Measurements from ENCODE around the gene COG4. TPM values are rescaled to one million over a fixed set of nuclear protein-coding genes. Genes with fewer than 3 reads are reported as not detected.

Gene COG4
- total and polyA plus RNA-seq, 2 experiments from 2014 or later: 28.8 to 38.1 TPM

DNA sequence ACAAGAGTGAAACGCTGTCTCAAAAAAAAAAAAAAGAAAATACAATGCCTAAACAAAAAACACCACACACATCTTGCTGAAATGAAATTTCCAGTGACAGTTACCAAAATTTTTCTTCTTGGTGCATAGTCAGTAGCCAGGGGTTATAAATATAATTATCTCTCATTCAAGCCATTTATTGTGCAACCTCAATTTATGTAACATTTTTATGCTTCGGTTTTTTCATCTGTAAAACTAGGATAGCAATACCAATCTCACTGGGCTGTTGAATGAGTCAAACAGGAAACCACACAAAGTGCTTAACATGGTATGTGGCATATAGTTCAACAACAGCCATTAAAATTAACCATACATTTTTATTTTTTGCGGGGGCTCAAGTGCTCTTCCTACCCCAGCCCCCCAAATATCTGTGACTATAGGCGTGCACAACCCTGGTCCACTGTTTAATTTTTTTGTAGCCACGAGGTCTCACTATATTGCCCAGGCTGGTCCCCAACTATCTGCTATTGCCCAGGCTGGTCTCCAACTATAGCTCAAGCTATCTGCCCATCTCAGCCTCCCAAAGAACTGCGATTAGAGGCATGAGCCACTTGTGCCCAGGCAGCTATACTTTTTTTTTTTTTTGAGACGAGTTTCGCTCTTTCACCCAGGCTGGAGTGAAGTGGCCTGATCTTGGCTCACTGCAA is 2.6 kb downstream of the COG4 start (continued):
- TF ChIP-seq, protein P1, sequence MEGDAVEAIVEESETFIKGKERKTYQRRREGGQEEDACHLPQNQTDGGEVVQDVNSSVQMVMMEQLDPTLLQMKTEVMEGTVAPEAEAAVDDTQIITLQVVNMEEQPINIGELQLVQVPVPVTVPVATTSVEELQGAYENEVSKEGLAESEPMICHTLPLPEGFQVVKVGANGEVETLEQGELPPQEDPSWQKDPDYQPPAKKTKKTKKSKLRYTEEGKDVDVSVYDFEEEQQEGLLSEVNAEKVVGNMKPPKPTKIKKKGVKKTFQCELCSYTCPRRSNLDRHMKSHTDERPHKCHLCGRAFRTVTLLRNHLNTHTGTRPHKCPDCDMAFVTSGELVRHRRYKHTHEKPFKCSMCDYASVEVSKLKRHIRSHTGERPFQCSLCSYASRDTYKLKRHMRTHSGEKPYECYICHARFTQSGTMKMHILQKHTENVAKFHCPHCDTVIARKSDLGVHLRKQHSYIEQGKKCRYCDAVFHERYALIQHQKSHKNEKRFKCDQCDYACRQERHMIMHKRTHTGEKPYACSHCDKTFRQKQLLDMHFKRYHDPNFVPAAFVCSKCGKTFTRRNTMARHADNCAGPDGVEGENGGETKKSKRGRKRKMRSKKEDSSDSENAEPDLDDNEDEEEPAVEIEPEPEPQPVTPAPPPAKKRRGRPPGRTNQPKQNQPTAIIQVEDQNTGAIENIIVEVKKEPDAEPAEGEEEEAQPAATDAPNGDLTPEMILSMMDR (conservative IDR thresholded peaks at IDR 0.05; ENCODE audit: low read depth in 2 of 2): no peak
- TF ChIP-seq, protein P2, sequence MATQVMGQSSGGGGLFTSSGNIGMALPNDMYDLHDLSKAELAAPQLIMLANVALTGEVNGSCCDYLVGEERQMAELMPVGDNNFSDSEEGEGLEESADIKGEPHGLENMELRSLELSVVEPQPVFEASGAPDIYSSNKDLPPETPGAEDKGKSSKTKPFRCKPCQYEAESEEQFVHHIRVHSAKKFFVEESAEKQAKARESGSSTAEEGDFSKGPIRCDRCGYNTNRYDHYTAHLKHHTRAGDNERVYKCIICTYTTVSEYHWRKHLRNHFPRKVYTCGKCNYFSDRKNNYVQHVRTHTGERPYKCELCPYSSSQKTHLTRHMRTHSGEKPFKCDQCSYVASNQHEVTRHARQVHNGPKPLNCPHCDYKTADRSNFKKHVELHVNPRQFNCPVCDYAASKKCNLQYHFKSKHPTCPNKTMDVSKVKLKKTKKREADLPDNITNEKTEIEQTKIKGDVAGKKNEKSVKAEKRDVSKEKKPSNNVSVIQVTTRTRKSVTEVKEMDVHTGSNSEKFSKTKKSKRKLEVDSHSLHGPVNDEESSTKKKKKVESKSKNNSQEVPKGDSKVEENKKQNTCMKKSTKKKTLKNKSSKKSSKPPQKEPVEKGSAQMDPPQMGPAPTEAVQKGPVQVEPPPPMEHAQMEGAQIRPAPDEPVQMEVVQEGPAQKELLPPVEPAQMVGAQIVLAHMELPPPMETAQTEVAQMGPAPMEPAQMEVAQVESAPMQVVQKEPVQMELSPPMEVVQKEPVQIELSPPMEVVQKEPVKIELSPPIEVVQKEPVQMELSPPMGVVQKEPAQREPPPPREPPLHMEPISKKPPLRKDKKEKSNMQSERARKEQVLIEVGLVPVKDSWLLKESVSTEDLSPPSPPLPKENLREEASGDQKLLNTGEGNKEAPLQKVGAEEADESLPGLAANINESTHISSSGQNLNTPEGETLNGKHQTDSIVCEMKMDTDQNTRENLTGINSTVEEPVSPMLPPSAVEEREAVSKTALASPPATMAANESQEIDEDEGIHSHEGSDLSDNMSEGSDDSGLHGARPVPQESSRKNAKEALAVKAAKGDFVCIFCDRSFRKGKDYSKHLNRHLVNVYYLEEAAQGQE (IDR thresholded peaks at IDR 0.05; ENCODE audit: unreplicated experiment): no peak
- TF ChIP-seq, protein P3, sequence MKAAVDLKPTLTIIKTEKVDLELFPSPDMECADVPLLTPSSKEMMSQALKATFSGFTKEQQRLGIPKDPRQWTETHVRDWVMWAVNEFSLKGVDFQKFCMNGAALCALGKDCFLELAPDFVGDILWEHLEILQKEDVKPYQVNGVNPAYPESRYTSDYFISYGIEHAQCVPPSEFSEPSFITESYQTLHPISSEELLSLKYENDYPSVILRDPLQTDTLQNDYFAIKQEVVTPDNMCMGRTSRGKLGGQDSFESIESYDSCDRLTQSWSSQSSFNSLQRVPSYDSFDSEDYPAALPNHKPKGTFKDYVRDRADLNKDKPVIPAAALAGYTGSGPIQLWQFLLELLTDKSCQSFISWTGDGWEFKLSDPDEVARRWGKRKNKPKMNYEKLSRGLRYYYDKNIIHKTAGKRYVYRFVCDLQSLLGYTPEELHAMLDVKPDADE (IDR thresholded peaks at IDR 0.05): no peak

DNA sequence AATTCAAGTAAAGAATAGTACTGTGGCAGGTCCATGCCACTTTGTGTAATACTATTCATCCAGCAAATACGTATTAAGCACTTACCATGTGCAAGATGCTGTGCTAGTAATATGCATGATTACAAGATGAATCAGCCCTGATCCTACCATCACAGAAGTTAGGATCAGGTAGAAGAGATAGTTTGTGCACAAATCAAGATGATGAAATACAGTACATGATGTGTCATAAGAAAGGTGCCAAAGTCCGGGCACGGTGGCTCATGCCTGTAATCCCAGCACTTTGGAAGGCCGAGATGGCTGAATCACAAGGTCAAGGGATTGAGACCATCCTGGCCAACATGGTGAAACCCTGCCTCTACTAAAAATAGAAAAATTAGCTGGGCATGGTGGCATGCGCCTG is 10.9 kb downstream of the COG4 start:
- peaks cover 56% of the 10 kb centered on the region for H3K36me3 Mint-ChIP-seq (ENCODE audit: low read depth)

DNA sequence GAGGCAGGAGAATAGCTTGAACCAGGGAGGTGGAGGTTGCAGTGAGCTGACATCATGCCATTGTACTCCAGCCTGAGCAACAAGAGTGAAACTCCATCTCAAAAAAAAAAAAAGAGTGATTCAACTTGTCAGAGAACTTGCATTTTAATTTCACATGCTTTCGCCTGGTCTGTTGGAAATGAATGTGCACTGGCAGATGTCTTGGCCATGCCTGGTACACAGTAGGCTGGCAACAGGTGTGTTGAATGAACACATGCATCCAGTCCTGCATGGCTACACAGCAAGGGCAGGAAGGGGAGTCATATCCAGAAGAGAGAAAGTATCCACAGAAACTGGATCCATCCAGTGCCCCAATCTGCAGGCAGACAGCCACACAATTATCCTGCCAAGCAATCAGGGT is 11.5 kb downstream of the COG4 start:
- Mint-ChIP-seq H3K4me3 (no peak overlapping the region), H3K27me3 (ENCODE audit: insufficient read depth, low read depth, poor library complexity) (peaks cover 5% of the 10 kb centered on the region), H3K9me3 (no peaks in the 10 kb centered on the region), H3K36me3 (ENCODE audit: low read depth) (peaks cover 55% of the 10 kb centered on the region), H3K4me1 (no peaks in the 10 kb centered on the region), H3K27ac (no peak overlapping the region)
- H3F3A ChIP-seq (replicated peaks; ENCODE audit: low read depth): peaks cover 13% of the 10 kb centered on the region; the same call in 1 of the 2 replicates
- DNase-seq (ENCODE audit: low spot score) (no peak), ATAC-seq (no peak)
- no peak overlapping the region for H3K4me2 ChIP-seq
- H3K4me1 ChIP-seq (ENCODE audit: insufficient read depth): no peaks in the 10 kb centered on the region
- TF ChIP-seq JUNB (IDR thresholded peaks at IDR 0.05; ENCODE audit: unreplicated experiment): no peak
- TF ChIP-seq EZH2 (IDR thresholded peaks at IDR 0.05; ENCODE audit: low read depth, unreplicated experiment): no peak
- TF ChIP-seq NANOG (IDR thresholded peaks at IDR 0.05; ENCODE audit: borderline replicate concordance): no peak
- TF ChIP-seq POLR2AphosphoS5 (IDR thresholded peaks at IDR 0.05; ENCODE audit: low read depth): no peak
- TF ChIP-seq, protein P3 (IDR thresholded peaks at IDR 0.05): no peak
- no peaks in the 10 kb centered on the region for H3K27me3 ChIP-seq (ENCODE audit: insufficient read depth)
- no peaks in the 10 kb centered on the region for H3K9me2 ChIP-seq (ENCODE audit: insufficient read depth)
- no peak overlapping the region for H2AFZ ChIP-seq
- peaks cover 18% of the 10 kb centered on the region for H3K36me3 ChIP-seq (ENCODE audit: insufficient read depth)
- no peaks in the 10 kb centered on the region; the same call in 1 of the 2 replicates for H4K20me1 ChIP-seq (replicated peaks; ENCODE audit: insufficient read depth)
- H3K79me2 ChIP-seq (replicated peaks; ENCODE audit: insufficient read depth): no peaks in the 10 kb centered on the region
- H3K27ac ChIP-seq (ENCODE audit: low read depth): no peak overlapping the region
- no peak overlapping the region for H3K4me3 ChIP-seq

More for the DNA sequence above, 10.9 kb downstream of the COG4 start:
- Histone ChIP-seq H3K4me3 (no peak overlapping the region), H3K27ac (ENCODE audit: low read depth) (no peak overlapping the region), H3K79me2 (replicated peaks; ENCODE audit: insufficient read depth) (no peaks in the 10 kb centered on the region), H3K27me3 (ENCODE audit: insufficient read depth) (no peaks in the 10 kb centered on the region), H3K4me2 (no peak overlapping the region), H3F3A (replicated peaks; ENCODE audit: low read depth) (peaks cover 13% of the 10 kb centered on the region; the same call in 1 of the 2 replicates), H4K20me1 (replicated peaks; ENCODE audit: insufficient read depth) (no peaks in the 10 kb centered on the region; the same call in 1 of the 2 replicates), H3K9me2 (ENCODE audit: insufficient read depth) (no peaks in the 10 kb centered on the region), H3K36me3 (ENCODE audit: insufficient read depth) (peaks cover 18% of the 10 kb centered on the region), H3K4me1 (ENCODE audit: insufficient read depth) (no peaks in the 10 kb centered on the region), H2AFZ (no peak overlapping the region)
- TF ChIP-seq JUNB (IDR thresholded peaks at IDR 0.05; ENCODE audit: unreplicated experiment): no peak
- TF ChIP-seq ZNF114 (CRISPR knock-in tag; IDR thresholded peaks at IDR 0.05): no peak
- no peak for TF ChIP-seq ZNF331 (CRISPR knock-in tag; IDR thresholded peaks at IDR 0.05; ENCODE audit: low read depth)
- Mint-ChIP-seq H3K9me3 (no peaks in the 10 kb centered on the region), H3K4me1 (no peaks in the 10 kb centered on the region), H3K27ac (no peak overlapping the region), H3K4me3 (no peak overlapping the region), H3K27me3 (ENCODE audit: insufficient read depth, low read depth, poor library complexity) (peaks cover 2% of the 10 kb centered on the region)
- DNase-seq (ENCODE audit: low spot score) (no peak), ATAC-seq (no peak)
